GM12873 (cell line): ENCODE data around the gene SLU7.

ENCODE experiments used
- CTCF ChIP-seq: IDR thresholded peaks from 2 replicates; pipeline ENCODE4 v1.5.1; 2012; ENCODE audit warnings: low read depth, mild to moderate bottlenecking, moderate library complexity, low read length, control low read depth; ENCODE audit not compliant: insufficient read depth; ENCODE audit errors: missing control alignments

Gene SLU7

GRCh38 chr5:160371294-160371693 lies 47.6 kb downstream of the SLU7 start:
- TF ChIP-seq CTCF = no peak

DNA sequence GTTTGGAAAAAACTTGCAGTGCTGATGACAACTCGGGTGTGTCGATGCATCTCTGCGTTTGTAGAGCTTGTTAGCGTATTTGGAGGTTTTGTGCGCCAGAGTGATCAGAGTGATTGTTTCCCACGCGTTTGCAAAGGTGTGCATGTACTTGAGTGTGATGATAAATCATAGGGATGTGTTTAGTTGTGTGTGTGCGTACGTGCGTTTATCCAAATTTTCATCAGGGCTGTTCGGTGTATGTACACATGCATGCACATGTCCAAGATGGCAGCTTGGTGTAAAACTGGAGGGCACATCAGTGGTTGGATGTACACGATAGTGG lies 48.2 kb downstream of the SLU7 start:
- TF ChIP-seq CTCF = no peak

- no peak for TF ChIP-seq CTCF
These were observed 48.7 kb downstream of the SLU7 start, which contains the start of gene C1QTNF2 for GRCh38 chr5:160369990-160370712. Gene C1QTNF2, minus strand, starts transcription at chr5:160370626. Its CDS starts 15,615 bp downstream, at chr5:160355011.

DNA sequence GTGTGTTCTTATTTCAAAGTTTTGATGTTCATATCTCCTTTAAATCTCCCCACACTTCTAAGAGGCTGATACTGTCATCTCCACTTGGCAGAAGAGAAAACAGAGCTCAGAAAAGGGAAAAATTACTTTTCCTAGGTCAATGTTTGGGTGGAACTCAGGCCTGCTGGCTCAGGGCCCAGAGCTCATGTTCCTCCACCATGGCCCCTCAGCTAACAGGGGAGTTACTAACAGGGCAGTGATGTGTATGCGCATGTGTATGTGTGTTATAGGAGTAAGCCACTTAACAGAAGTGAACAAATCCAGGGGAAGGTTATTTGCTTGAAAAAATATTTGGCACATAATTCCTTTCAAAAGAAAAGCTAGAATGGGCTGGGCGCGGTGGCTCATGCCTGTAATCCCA lies 51.0 kb downstream of the SLU7 start:
- no peak for TF ChIP-seq CTCF

GRCh38 chr5:160367261-160367660 lies 51.6 kb downstream of the SLU7 start:
- TF ChIP-seq CTCF = no peak

DNA sequence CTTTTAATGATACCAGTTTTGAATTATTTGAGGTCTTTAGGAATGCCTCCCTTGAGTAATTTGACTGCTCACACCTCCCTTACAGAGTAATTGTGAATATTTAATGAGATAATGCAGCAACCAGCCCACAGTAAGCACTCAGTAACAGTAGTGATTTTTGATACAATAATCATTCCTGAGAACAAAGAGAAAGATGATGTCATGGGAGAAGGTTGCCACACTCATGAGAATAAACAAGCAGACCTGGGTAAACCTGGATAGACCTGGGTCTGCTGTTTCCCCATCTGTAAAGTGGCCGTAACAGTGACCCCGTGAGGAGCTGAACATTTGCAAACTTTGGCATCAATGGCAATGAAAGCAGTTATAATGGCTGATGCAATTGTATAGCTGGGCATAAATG lies 52.7 kb downstream of the SLU7 start:
- no peak for TF ChIP-seq CTCF

DNA sequence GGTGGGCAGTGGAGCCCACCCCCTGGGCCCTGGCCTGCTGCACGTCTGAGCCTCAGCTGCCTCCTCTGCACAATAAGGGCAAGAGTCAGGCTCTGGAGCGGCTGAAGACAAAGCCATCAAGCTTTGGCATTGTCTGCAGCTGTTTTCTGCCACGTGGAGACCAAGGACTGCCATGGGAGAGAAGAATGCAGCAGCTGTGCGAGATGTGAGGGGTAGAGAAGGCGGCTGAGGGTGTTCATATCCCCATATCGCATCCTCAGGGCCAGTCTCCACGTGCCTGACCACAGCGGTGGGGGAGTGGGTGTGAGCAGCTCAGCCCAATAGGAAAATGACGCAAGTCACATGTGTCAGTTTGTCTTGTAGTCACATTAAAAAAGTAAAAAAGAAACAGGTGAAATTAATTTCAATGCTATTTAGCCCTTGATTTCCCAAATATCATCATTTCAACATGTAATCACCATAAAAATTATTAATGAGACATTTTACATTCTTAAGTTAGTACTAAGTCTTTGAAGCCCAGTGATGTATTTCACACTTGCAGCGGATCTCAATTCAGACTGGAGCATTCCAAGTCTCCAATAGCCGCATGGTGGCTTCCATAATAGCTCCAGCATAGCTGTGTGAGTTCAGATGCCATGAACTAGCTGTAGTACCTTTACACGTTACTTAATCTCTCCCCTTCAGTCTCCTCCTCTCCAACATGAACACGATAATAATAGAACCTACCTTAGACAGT lies 55.1 kb downstream of the SLU7 start:
- TF ChIP-seq CTCF = no peak
